H9 (cell line): ENCODE data around the gene NFIL3. TPM values are rescaled to one million over a fixed set of nuclear protein-coding genes. Genes with fewer than 3 reads are reported as not detected.

ENCODE experiments used
- DNase-seq: peaks from one replicate; pipeline ENCODE4 v3.0.0-alpha.2; 2017
- H2AFZ ChIP-seq: one replicate; pipeline ENCODE4 v1.6.1; 2013; ENCODE audit warnings: mild to moderate bottlenecking, low read length, control low read depth, moderate library complexity
- H2AK5ac ChIP-seq: 2 replicates; pipeline ENCODE4 v1.6.1; 2013; ENCODE audit warnings: low read length, control low read depth, mixed read lengths; ENCODE audit not compliant: insufficient read length
- H2BK120ac ChIP-seq: one replicate; pipeline ENCODE4 v1.6.1; 2013; ENCODE audit warnings: low read depth, mild to moderate bottlenecking, low read length, control low read depth, inconsistent platforms; ENCODE audit not compliant: poor library complexity, severe bottlenecking
- H2BK12ac ChIP-seq: 2 replicates; pipeline ENCODE4 v1.6.1; 2013; ENCODE audit warnings: low read length, control low read depth, mixed read lengths, low read depth; ENCODE audit not compliant: insufficient read length
- H2BK15ac ChIP-seq: 2 replicates; pipeline ENCODE4 v1.6.1; 2013; ENCODE audit warnings: low read depth, low read length, control low read depth
- H2BK20ac ChIP-seq: one replicate; pipeline ENCODE4 v1.6.1; 2013; ENCODE audit warnings: low read depth, mild to moderate bottlenecking, low read length, control low read depth, inconsistent platforms; ENCODE audit not compliant: poor library complexity, severe bottlenecking
- H2BK5ac ChIP-seq: 2 replicates; pipeline ENCODE4 v1.6.1; 2013; ENCODE audit warnings: low read length, control low read depth, mixed read lengths; ENCODE audit not compliant: insufficient read length
- H3K14ac ChIP-seq: 2 replicates; pipeline ENCODE4 v1.6.1; 2013; ENCODE audit warnings: low read length, control low read depth; ENCODE audit not compliant: insufficient read depth
- H3K18ac ChIP-seq: 2 replicates; pipeline ENCODE4 v1.6.1; 2013; ENCODE audit warnings: low read depth, mild to moderate bottlenecking, mixed read lengths, low read length, control low read depth; ENCODE audit not compliant: insufficient read length
- H3K23ac ChIP-seq: 2 replicates; pipeline ENCODE4 v1.6.1; 2013; ENCODE audit warnings: low read length, control low read depth, mixed read lengths, low read depth; ENCODE audit not compliant: insufficient read length
- H3K23me2 ChIP-seq: 2 replicates; pipeline ENCODE4 v1.6.1; 2013; ENCODE audit warnings: low read depth, mild to moderate bottlenecking, mixed read lengths, low read length, control low read depth; ENCODE audit not compliant: insufficient read length, poor library complexity, severe bottlenecking
- H3K27ac ChIP-seq: 2 replicates; pipeline ENCODE4 v1.5.1; 2013; ENCODE audit warnings: low read length, control low read depth, mixed read lengths, low read depth; ENCODE audit not compliant: insufficient read length
- H3K27me3 ChIP-seq: 2 replicates; pipeline ENCODE4 v1.6.1; 2013; ENCODE audit warnings: low read length, control low read depth, inconsistent platforms; ENCODE audit not compliant: insufficient read depth
- H3K4ac ChIP-seq: 2 replicates; pipeline ENCODE4 v1.6.1; 2013; ENCODE audit warnings: low read depth, mild to moderate bottlenecking, control low read depth, inconsistent platforms, low read length, moderate library complexity
- H3K4me1 ChIP-seq: 2 replicates; pipeline ENCODE4 v1.6.1; 2013; ENCODE audit warnings: low read length, control low read depth, inconsistent platforms; ENCODE audit not compliant: insufficient read depth
- H3K4me2 ChIP-seq: 2 replicates; pipeline ENCODE4 v1.6.1; 2013; ENCODE audit warnings: low read length, control low read depth, mixed read lengths; ENCODE audit not compliant: insufficient read length, insufficient read depth
- H3K56ac ChIP-seq: 2 replicates; pipeline ENCODE4 v1.6.1; 2013; ENCODE audit warnings: low read depth, mild to moderate bottlenecking, mixed read lengths, low read length, control low read depth; ENCODE audit not compliant: insufficient read length
- H3K79me1 ChIP-seq: 2 replicates; pipeline ENCODE4 v1.6.1; 2013; ENCODE audit warnings: low read depth, mild to moderate bottlenecking, moderate library complexity, low read length, control low read depth, inconsistent platforms; ENCODE audit not compliant: insufficient read depth, poor library complexity, severe bottlenecking
- H3K79me2 ChIP-seq: 2 replicates; pipeline ENCODE4 v1.6.1; 2013; ENCODE audit warnings: low read length, control low read depth, inconsistent platforms; ENCODE audit not compliant: insufficient read depth
- H3K9ac ChIP-seq: 2 replicates; pipeline ENCODE4 v1.6.1; 2013; ENCODE audit warnings: low read length, control low read depth, mixed read lengths; ENCODE audit not compliant: insufficient read length; ENCODE audit errors: extremely low read depth
- H3K9me3 ChIP-seq: one replicate; pipeline ENCODE4 v1.6.1; 2013; ENCODE audit warnings: low read depth, low read length, inconsistent platforms; ENCODE audit not compliant: control insufficient read depth
- H3T11ph ChIP-seq: one replicate; pipeline ENCODE4 v1.6.1; 2013; ENCODE audit warnings: mild to moderate bottlenecking, low read length, control low read depth, inconsistent platforms
- H4K20me1 ChIP-seq: one replicate; pipeline ENCODE4 v1.6.1; 2013; ENCODE audit not compliant: control insufficient read depth, insufficient read length, insufficient read depth
- H4K5ac ChIP-seq: 2 replicates; pipeline ENCODE4 v1.6.1; 2013; ENCODE audit warnings: low read depth, mild to moderate bottlenecking, mixed read lengths, low read length, control low read depth; ENCODE audit not compliant: insufficient read length
- H4K8ac ChIP-seq: replicated peaks from 2 replicates; pipeline ENCODE4 v1.6.1; 2013; ENCODE audit warnings: low read length, control low read depth, mixed read lengths, low read depth; ENCODE audit not compliant: insufficient read length
- H4K91ac ChIP-seq: 2 replicates; pipeline ENCODE4 v1.6.1; 2013; ENCODE audit warnings: low read depth, mild to moderate bottlenecking, moderate library complexity, mixed read lengths, low read length, control low read depth; ENCODE audit not compliant: insufficient read length
- H3K27ac Mint-ChIP-seq, 3 experiments: 2 replicates in 2 of 3; 3 replicates in 1 of 3; pipeline ENCODE4 v1.8.0; 2020 to 2021; ENCODE audit warnings: mixed read lengths in 3 of 3, mild to moderate bottlenecking in 1 of 3, moderate library complexity in 1 of 3
- H3K27me3 Mint-ChIP-seq: 2 replicates; pipeline ENCODE4 v1.8.0; 2021; ENCODE audit warnings: low read depth, mild to moderate bottlenecking, moderate library complexity, mixed read lengths
- H3K36me3 Mint-ChIP-seq, 3 experiments: 2 replicates in 2 of 3; 3 replicates in 1 of 3; pipeline ENCODE4 v1.8.0; 2020 to 2021; ENCODE audit warnings: low read depth in 3 of 3, mixed read lengths in 3 of 3; ENCODE audit not compliant: insufficient read depth in 1 of 3
- H3K4me1 Mint-ChIP-seq, 2 experiments: 2 replicates each; pipeline ENCODE4 v1.8.0; 2020; ENCODE audit warnings: mixed read lengths in 2 of 2
- H3K4me3 Mint-ChIP-seq, 2 experiments: 2 replicates in 1 of 2; 3 replicates in 1 of 2; pipeline ENCODE4 v1.8.0; 2020 to 2021; ENCODE audit warnings: mild to moderate bottlenecking in 2 of 2, mixed read lengths in 2 of 2, moderate library complexity in 1 of 2
- H3K9me3 Mint-ChIP-seq, 2 experiments: 2 replicates in 1 of 2; 3 replicates in 1 of 2; pipeline ENCODE4 v1.8.0; 2020; ENCODE audit warnings: mild to moderate bottlenecking in 2 of 2, mixed read lengths in 2 of 2, moderate library complexity in 1 of 2
- WGBS: extraction: QIAGEN DNeasy Blood & Tissue Kit; methylation state at CpG from one replicate; pipeline ENCODE4 v1.1.7; 2013; ENCODE audit warnings: missing lambda C conversion rate, low lambda C conversion rate, mixed read lengths; ENCODE audit not compliant: insufficient read length; ENCODE audit errors: extremely low coverage; 5-methylcytosine and 5-hydroxymethylcytosine counted together
- total RNA-seq: library from RNA; stranded (reverse); gene quantifications from 2 replicates; pipeline ENCODE4 v1.2.1, GENCODE V29; 2021
- TF ChIP-seq, protein P1 (sequence below): fragments of 200-600 bp; sonication (generic); conservative IDR thresholded peaks from 3 replicates; pipeline ENCODE4 v1.8.0; 2021; ENCODE audit warnings: antibody characterized with exemption, mild to moderate bottlenecking

The NFIL3 gene
- total RNA-seq, 1 experiment from 2014 or later = 8.4 TPM

DNA sequence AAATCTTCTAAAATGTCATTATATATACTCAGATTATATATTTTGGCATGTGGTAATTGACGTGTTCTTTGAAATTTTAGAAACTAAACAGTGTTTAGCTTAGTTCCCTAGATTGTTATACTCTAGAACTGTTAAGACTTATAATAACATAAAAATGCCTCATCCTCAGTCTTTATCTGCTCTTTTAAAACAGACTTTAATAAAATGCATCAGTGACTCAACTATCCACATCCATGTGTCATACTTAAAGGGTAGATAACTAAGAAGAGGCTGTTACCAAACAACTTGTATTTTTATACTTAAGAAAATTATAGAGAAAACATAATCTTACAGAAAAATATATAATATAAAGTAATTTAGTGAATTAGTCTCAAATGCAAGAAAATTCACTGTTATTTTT, 15.2 kb downstream of the NFIL3 start:
- Histone ChIP-seq H4K20me1 (no peaks in the 10 kb centered on the region), H3K79me2 (no peaks in the 10 kb centered on the region), H3K9ac (no peak overlapping the region), H3K23me2 (no peaks in the 10 kb centered on the region), H2BK15ac (no peak overlapping the region), H3K9me3 (no peaks in the 10 kb centered on the region), H3T11ph (no peak overlapping the region), H4K5ac (no peak overlapping the region), H2BK12ac (no peak overlapping the region), H3K4me2 (no peak overlapping the region), H2AK5ac (no peak overlapping the region), H3K27me3 (no peaks in the 10 kb centered on the region), H2BK20ac (no peak overlapping the region), H3K23ac (no peak overlapping the region), H3K56ac (no peak overlapping the region), H2BK5ac (no peak overlapping the region), H3K79me1 (no peaks in the 10 kb centered on the region), H4K8ac (no peak overlapping the region), H3K18ac (no peak overlapping the region), H3K27ac (no peak overlapping the region), H3K14ac (no peak overlapping the region), H2AFZ (no peak overlapping the region), H2BK120ac (no peak overlapping the region), H3K4me1 (no peaks in the 10 kb centered on the region), H4K91ac (no peak overlapping the region), H3K4ac (no peak overlapping the region)
- H3K27me3 Mint-ChIP-seq = no peaks in the 10 kb centered on the region
- H3K4me1 Mint-ChIP-seq = peaks cover 2 to 5% of the 10 kb centered on the region in 2 experiments; a peak in 2 of 4 replicates
- TF ChIP-seq, protein P1, sequence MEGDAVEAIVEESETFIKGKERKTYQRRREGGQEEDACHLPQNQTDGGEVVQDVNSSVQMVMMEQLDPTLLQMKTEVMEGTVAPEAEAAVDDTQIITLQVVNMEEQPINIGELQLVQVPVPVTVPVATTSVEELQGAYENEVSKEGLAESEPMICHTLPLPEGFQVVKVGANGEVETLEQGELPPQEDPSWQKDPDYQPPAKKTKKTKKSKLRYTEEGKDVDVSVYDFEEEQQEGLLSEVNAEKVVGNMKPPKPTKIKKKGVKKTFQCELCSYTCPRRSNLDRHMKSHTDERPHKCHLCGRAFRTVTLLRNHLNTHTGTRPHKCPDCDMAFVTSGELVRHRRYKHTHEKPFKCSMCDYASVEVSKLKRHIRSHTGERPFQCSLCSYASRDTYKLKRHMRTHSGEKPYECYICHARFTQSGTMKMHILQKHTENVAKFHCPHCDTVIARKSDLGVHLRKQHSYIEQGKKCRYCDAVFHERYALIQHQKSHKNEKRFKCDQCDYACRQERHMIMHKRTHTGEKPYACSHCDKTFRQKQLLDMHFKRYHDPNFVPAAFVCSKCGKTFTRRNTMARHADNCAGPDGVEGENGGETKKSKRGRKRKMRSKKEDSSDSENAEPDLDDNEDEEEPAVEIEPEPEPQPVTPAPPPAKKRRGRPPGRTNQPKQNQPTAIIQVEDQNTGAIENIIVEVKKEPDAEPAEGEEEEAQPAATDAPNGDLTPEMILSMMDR = no peak
- H3K4me3 Mint-ChIP-seq = no peak overlapping the region
- peaks cover 8 to 30% (median 28%) of the 10 kb centered on the region in 3 experiments; a peak in 5 of 7 replicates for H3K36me3 Mint-ChIP-seq
- H3K27ac Mint-ChIP-seq = no peak overlapping the region
- H3K9me3 Mint-ChIP-seq = no peaks in the 10 kb centered on the region
- WGBS = no CpG with 5 or more reads among the region's 1 CpG
- no peak for DNase-seq
